Skeletal muscle tissue (tissue), 4 donors: ENCODE results near the gene PEX16. TPM values are rescaled to one million over a fixed set of nuclear protein-coding genes. Genes with fewer than 3 reads are reported as not detected.
A peak's percentile ranks its signal among the peaks of the same experiment; 100 is the strongest.

Source experiments
- H3K27ac ChIP-seq: one replicate; pipeline ENCODE4 v1.7.0; 2013; ENCODE audit warnings: mild to moderate bottlenecking, low read depth, low read length, inconsistent platforms
- H3K27me3 ChIP-seq, 3 donors: one replicate each; pipeline ENCODE4 v1.7.0; 2013; ENCODE audit warnings: low read length in 3 of 3; ENCODE audit not compliant: control insufficient read depth in 3 of 3, insufficient read depth in 3 of 3
- H3K36me3 ChIP-seq, 3 donors: one replicate each; pipeline ENCODE4 v1.7.0; 2013; ENCODE audit warnings: low read length in 3 of 3; ENCODE audit not compliant: control insufficient read depth in 3 of 3, insufficient read depth in 3 of 3
- H3K4me1 ChIP-seq, 3 donors: one replicate each; pipeline ENCODE4 v1.7.0; 2013; ENCODE audit warnings: low read length in 3 of 3, mild to moderate bottlenecking in 3 of 3; ENCODE audit not compliant: control insufficient read depth in 3 of 3, insufficient read depth in 3 of 3
- H3K4me3 ChIP-seq, 3 donors: one replicate each; pipeline ENCODE4 v1.7.0; 2013; ENCODE audit warnings: low read length in 3 of 3
- H3K9ac ChIP-seq, 3 donors: one replicate each; pipeline ENCODE4 v1.7.0; 2013; ENCODE audit warnings: low read length in 3 of 3, mild to moderate bottlenecking in 3 of 3, moderate library complexity in 2 of 3, low read depth in 1 of 3
- H3K9me3 ChIP-seq, 3 donors: one replicate each; pipeline ENCODE4 v1.7.0; 2013; ENCODE audit warnings: low read length in 3 of 3; ENCODE audit not compliant: control insufficient read depth in 3 of 3
- total RNA-seq: library from RNA; depleted of rRNA; stranded (reverse); fragments of >200 nt; gene quantifications from one replicate; pipeline ENCODE4 v1.2.3, GENCODE V29; 2014
- donor health status: Osteomylitis.

Gene PEX16
- total RNA-seq, 1 donor from 2014 or later, result 20.4 TPM

DNA sequence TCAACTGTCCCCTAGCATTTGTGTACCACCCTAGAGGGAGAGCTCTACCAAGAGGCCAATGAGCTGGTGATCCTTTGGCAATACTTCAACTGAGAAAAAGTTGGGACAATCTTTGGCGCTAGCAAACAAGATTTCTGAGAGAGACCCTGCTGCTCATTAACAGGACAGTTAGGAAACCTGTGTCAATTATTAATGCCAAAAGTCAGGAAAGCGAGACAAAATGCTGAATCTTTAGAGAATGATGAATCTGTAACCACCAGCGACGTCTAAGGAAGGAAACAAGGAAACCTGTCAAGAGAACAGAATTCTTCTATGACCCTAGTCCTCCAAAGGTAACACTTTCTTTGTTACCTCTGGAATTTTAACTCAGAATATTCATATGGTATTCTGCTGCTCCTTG, 24.7 kb upstream of the PEX16 start:
- H3K27me3 ChIP-seq, result no peaks in the 10 kb centered on the region
- peaks cover 7 to 50% (median 21%) of the 10 kb centered on the region in 3 donors for H3K36me3 ChIP-seq
- H3K27ac ChIP-seq, result no peak overlapping the region
- no peaks in the 10 kb centered on the region for H3K9me3 ChIP-seq
- no peak overlapping the region for H3K9ac ChIP-seq
- no peak overlapping the region for H3K4me3 ChIP-seq
- peaks cover 3 to 8% (median 7%) of the 10 kb centered on the region in 3 donors for H3K4me1 ChIP-seq

DNA sequence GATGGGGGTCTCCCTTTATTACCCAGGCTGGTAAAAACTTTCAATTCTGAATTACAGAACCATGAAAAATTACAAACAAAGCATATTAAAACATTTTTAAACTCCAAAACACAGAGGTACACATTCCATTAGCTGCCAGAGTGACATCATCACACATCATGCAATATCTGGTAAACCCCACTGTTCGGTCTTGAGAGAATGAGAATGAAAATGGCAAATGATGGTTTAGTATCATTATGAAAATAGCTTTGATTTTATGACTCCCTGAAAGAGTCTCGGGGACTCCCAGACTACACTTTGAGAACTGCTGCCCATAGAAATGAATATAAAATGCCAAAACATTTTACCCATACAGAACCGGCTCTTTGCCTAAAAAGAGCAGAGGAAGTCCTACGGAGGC, 23.6 kb upstream of the PEX16 start:
- peaks cover 7 to 46% (median 13%) of the 10 kb centered on the region in 3 donors for H3K36me3 ChIP-seq
- H3K4me1 ChIP-seq, result peaks cover 3 to 11% (median 8%) of the 10 kb centered on the region in 3 donors
- no peak overlapping the region for H3K9ac ChIP-seq

DNA sequence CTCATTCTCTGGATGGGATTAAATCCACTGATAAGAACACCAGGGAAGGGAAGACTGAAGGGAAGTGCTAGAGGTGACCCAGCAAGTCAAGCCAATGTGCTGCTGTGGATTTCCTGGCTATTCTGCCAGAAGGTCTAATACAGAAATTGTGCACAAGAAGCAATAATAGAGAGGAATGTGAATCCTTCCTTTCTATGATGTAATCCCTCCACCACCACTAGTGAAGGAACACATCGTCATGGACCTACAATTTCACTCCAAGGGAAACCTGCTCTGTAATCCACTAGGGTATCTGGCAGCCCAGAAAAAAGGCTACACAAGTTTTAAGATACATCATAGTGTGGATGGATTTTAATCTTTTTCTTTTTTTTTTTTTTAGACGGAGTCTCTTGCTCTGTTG, 22.2 kb upstream of the PEX16 start:
- H3K36me3 ChIP-seq, result peaks cover 7 to 44% (median 22%) of the 10 kb centered on the region in 3 donors
- no peak overlapping the region for H3K9ac ChIP-seq
- no peak overlapping the region for H3K4me3 ChIP-seq
- H3K4me1 ChIP-seq, result peaks cover 0 to 4% (median 0%) of the 10 kb centered on the region in 3 donors
- no peak overlapping the region for H3K27ac ChIP-seq
- H3K9me3 ChIP-seq, result no peaks in the 10 kb centered on the region
- H3K27me3 ChIP-seq, result no peaks in the 10 kb centered on the region

More for the DNA sequence above, 23.6 kb upstream of the PEX16 start:
- H3K27ac ChIP-seq, result no peak overlapping the region
- H3K9me3 ChIP-seq, result no peaks in the 10 kb centered on the region
- H3K4me3 ChIP-seq, result no peak overlapping the region
- no peaks in the 10 kb centered on the region for H3K27me3 ChIP-seq

DNA sequence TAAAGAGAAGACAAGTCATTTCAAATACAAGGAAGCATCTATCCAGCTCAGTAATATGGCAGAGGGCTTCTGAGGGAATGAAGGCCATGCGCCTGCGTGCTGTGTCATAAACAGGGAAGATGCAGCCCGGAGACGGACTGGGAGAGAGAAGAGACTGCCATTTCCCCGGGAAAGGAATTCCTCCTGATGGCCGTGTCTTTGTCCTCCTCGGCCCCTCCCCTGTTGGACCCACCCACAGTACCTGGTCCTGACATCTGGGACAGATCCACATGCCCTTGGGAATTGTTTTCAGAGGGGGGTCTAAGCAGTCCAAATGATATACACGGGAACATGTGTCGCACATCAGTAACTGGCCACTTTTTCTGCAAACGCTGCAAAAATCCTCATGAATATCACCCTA, 20.2 kb upstream of the PEX16 start:
- Histone ChIP-seq H3K27me3 (no peaks in the 10 kb centered on the region), H3K9ac (no peak overlapping the region), H3K27ac (no peak overlapping the region), H3K9me3 (no peaks in the 10 kb centered on the region), H3K36me3 (peaks cover 21 to 50% (median 37%) of the 10 kb centered on the region in 3 donors), H3K4me1 (peaks cover 0 to 8% (median 0%) of the 10 kb centered on the region in 3 donors), H3K4me3 (no peak overlapping the region)

DNA sequence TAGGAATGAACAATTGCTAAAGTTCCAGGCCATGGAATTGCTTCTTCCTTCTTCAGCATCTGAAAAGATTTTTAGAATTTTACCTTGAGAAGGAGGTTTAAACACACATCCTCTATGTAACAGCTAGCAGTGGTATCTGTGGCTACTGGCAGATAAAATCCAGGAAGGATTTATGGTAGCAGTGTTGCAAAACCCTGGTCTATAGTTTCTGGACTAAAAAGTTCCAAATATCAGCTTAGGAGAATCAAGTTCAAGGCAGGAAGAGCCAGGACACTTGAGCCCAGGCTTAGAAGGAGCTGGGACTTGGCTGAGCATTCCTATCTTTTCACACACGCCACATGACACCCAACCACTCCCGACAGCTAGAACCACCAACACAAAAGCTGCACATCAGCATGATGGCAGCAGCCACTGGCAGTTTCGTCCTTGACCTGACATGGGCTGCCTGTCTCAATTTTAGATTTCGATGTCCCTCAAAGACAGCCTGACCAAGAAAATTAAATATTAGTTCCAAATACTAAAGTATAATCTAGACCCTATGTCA, 18.9 kb upstream of the PEX16 start:
- Histone ChIP-seq H3K27me3 (no peaks in the 10 kb centered on the region), H3K9me3 (no peaks in the 10 kb centered on the region), H3K4me1 (peaks cover 0 to 8% (median 0%) of the 10 kb centered on the region in 3 donors), H3K36me3 (peaks cover 26 to 52% (median 31%) of the 10 kb centered on the region in 3 donors), H3K9ac (peak overlapping the region in 1 of 3 donors; percentile 5), H3K27ac (no peak overlapping the region), H3K4me3 (no peak overlapping the region)

DNA sequence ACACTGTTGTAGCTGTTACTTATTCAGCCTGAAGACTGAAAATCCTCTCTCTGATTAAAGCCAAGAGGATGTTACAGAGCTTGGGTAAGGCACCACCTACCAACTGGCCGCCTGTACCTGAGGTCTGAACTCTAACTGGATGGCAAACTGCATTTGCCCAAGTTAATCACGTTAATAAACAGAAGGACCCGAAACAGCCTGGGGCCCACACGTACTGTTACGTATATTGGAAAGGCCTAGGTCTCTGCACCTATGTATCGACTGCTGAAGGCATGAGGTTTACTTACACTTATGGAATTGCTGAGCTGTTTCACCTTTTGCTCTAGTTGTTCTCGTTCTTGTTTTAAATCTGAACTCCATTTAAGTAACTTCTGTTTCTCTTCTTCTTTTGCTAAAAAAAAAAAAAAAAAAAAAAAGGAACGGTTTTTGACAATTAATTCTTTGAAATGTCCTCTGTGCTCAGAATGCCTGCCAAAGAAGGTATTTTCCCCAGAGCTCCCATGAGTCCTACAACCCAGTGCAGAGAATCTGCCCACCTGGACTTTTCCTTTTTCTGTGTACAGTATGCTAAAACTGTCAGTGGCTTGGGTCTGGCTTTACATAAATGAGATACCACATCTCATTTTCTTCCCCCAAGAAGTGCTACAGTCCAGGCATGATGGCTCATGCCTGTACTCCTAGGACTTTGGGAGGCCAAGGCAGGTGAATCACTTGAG, 17.8 kb upstream of the PEX16 start:
- Histone ChIP-seq H3K36me3 (peaks cover 26 to 51% (median 31%) of the 10 kb centered on the region in 3 donors), H3K9me3 (no peaks in the 10 kb centered on the region), H3K4me1 (peaks cover 0 to 16% (median 0%) of the 10 kb centered on the region in 3 donors), H3K4me3 (no peak overlapping the region), H3K27me3 (no peaks in the 10 kb centered on the region), H3K27ac (no peak overlapping the region), H3K9ac (no peak overlapping the region)

DNA sequence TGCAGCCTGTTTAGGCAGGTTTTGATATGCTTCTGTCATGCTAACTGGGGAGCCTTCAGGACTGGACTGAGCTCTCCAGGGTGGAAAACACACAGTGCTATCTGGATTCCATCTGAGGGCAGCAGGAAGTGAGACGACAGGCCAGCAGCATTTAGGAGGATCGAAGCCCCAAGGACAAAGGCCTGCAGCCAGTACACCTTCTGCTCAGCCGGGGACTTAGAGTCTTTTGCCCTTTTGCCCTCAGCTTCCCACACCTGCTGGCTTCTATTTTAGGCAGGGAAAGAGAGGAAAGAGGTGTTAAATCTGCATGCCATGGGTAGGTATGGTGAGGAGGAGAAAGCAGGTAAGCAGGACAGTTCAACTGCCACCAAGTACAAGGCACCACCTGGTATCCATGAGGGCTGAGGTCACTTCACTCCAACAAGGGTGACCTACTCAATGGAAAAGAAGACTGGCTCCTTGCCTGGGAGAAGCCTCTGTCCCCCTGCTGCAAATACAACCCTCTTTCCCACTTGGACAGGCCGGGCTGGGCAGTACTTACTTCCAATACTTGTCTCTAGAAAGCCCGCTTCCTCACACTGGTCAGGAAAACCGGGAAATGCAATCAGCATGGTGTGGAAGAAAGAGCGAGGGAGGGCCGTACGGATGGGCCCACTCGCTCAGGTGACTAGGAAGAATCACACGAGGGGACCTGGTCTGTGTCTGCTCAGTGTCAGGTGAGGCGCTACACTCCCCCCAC, 17.1 kb upstream of the PEX16 start:
- H3K4me3 ChIP-seq, result no peak overlapping the region
- no peaks in the 10 kb centered on the region for H3K9me3 ChIP-seq
- no peaks in the 10 kb centered on the region for H3K27me3 ChIP-seq
- H3K4me1 ChIP-seq, result peaks cover 4 to 21% (median 4%) of the 10 kb centered on the region in 3 donors
- H3K27ac ChIP-seq, result no peak overlapping the region
- peak overlapping the region in 1 of 3 donors; percentile 47 for H3K9ac ChIP-seq
- H3K36me3 ChIP-seq, result peaks cover 26 to 50% (median 31%) of the 10 kb centered on the region in 3 donors

DNA sequence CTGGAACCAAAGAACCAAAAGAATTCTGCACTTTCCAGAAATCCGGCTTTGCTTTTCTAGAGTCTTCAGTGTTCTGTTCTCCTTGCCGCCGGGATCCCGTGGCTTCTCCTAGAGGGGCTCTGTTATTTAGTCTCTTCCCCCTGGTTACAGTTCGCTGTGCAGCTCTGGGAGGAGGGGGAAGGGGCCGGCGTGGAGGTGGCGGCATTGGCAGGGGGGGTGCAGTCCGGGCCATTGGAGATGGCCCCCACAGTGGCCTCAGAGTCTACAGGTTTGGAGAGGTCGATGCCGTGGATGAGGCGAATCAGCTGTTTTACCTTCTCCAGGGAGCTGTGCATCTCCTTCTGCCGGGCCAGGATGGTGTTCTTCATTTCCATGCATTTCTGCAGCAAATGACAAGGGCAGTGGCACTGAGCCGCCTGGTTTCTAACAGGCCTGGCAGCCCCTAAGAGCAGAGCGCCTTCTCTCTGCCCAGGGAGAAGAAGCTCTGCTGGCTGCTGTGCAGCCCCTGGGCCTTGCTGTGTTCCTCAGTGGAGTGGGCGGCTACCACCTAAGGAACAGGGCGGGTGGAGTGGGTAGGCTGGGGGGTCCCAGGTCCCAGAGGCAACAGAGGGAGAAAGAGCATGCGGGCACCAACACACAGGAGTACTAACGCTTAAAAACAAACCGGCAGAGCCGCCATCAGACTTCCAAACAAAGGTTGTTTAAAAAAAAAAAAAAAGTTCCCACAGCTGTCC, 16.3 kb upstream of the PEX16 start:
- no peaks in the 10 kb centered on the region for H3K27me3 ChIP-seq
- no peaks in the 10 kb centered on the region for H3K9me3 ChIP-seq
- no peak overlapping the region for H3K27ac ChIP-seq
- H3K36me3 ChIP-seq, result peaks cover 26 to 47% (median 31%) of the 10 kb centered on the region in 3 donors
- H3K9ac ChIP-seq, result no peak overlapping the region
- no peak overlapping the region for H3K4me3 ChIP-seq
- H3K4me1 ChIP-seq, result peaks cover 4 to 21% (median 4%) of the 10 kb centered on the region in 3 donors

DNA sequence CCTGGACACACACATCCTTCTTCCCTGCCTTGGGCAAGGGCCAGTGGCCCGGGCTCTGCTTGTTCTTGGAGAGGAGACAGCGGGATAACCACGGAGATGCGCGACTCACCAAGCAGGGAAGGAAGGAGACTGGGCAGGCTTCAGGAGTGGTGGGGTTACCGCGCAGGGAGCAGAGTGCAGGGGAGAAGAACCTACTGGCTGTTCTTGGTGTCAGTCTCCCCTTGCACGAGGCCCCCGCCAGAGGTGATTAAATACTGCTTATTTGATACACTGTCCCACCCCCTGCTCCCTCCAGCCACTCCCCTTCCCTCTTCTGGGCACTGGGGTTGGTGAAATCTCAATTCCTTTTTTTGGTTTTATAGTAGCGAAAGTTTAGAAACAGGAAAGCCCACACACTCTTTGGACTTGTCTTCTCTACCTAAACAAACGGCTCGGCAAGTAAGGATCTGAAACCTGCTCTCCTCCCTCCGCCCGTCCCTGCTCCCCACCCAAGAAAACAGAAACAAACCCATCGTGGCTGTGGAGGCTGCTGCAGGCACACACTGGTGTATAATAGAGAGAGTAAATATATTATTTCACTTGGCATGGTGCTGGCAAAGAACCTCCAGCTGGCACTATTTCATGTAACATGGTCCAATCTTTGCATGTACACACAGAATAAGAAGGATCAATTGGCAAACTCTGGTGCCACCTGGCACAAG, 15.6 kb upstream of the PEX16 start:
- no peaks in the 10 kb centered on the region for H3K9me3 ChIP-seq
- no peak overlapping the region for H3K9ac ChIP-seq
- H3K27ac ChIP-seq, result no peak overlapping the region
- peaks cover 26 to 45% (median 30%) of the 10 kb centered on the region in 3 donors for H3K36me3 ChIP-seq
- no peaks in the 10 kb centered on the region for H3K27me3 ChIP-seq
- H3K4me3 ChIP-seq, result no peak overlapping the region
- peaks cover 4 to 21% (median 4%) of the 10 kb centered on the region in 3 donors for H3K4me1 ChIP-seq
